Upper lobe of left lung (tissue), 6 donors: ENCODE data around the gene SRGAP3. TPM values are rescaled to one million over a fixed set of nuclear protein-coding genes. Genes with fewer than 3 reads are reported as not detected.
A peak's percentile ranks its signal among the peaks of the same experiment; 100 is the strongest.

ENCODE experiments used
- ATAC-seq, 2 donors: fragments of 200-7000 bp; cut with Tn5 transposase; one replicate each; pipeline ENCODE4 v1.9.1; 2022; ENCODE audit warnings: mild to moderate bottlenecking in 2 of 2, moderate library complexity in 2 of 2; ENCODE audit not compliant: low FRiP score in 2 of 2
- DNase-seq, 2 donors: peaks; one replicate each; pipeline ENCODE4 v3.0.0-alpha.2; 2019 to 2020
- H3K27ac ChIP-seq, 4 donors: fragments of 200-600 bp; sonication (generic); one replicate each; pipeline ENCODE4 v1.5.1; 2016 to 2019
- H3K27me3 ChIP-seq, 4 donors: fragments of 200-600 bp; sonication (generic); one replicate each; pipeline ENCODE4 v1.5.1; 2017 to 2019
- H3K36me3 ChIP-seq, 4 donors: fragments of 200-600 bp; sonication (generic); one replicate each; pipeline ENCODE4 v1.5.1; 2016 to 2019
- H3K4me1 ChIP-seq, 4 donors: fragments of 200-600 bp; sonication (generic); one replicate each; pipeline ENCODE4 v1.5.1; 2018 to 2019
- H3K4me3 ChIP-seq, 4 donors: fragments of 200-600 bp; sonication (generic); one replicate each; pipeline ENCODE4 v1.5.1; 2017 to 2019; ENCODE audit warnings: mild to moderate bottlenecking in 2 of 4, moderate library complexity in 1 of 4
- H3K9me3 ChIP-seq, 4 donors: fragments of 200-600 bp; sonication (generic); one replicate each; pipeline ENCODE4 v1.5.1; 2018 to 2019
- CTCF ChIP-seq, 6 experiments: fragments of 450-650 bp in 4 of 6; fragments of 200-600 bp in 2 of 6; sonication (generic) in 2 of 6; IDR thresholded peaks; one replicate each; pipeline ENCODE4 v1.5.1; 2016 to 2019; ENCODE audit warnings: antibody characterized with exemption in 6 of 6
- EP300 ChIP-seq, 4 donors: sonication (generic); formaldehyde crosslinking; IDR thresholded peaks; one replicate each; pipeline ENCODE4 v1.5.1; 2017; ENCODE audit warnings: antibody characterized with exemption in 4 of 4, control low read depth in 2 of 4
- POLR2A ChIP-seq, 4 donors: fragments of 450-650 bp; IDR thresholded peaks; one replicate each; pipeline ENCODE4 v1.5.1; 2016 to 2017; ENCODE audit warnings: antibody characterized with exemption in 4 of 4, mild to moderate bottlenecking in 2 of 4
- POLR2AphosphoS5 ChIP-seq, 2 donors: sonication (generic); formaldehyde crosslinking; IDR thresholded peaks; one replicate each; pipeline ENCODE4 v1.5.1; 2017; ENCODE audit warnings: antibody characterized with exemption in 2 of 2
- WGBS, 2 donors: methylation state at CpG; one replicate each; pipeline ENCODE4 v1.1.5; 2017 to 2018; 5-methylcytosine and 5-hydroxymethylcytosine counted together
- total RNA-seq, 6 donors: library from RNA; depleted of rRNA in 4 of 6; stranded (reverse); fragments of >200 nt in 4 of 6; gene quantifications; one replicate each; pipeline versions ENCODE4 v1.1.0 to v1.2.1, GENCODE V29; 2016 to 2021
- donor health status: DM: no; HTN: no; CAD: no; lungs with moderate emphysema.
- donor health status: DM: no; HTN: yes; CAD: no; lungs with severe emphysema.

SRGAP3 gene
- total RNA-seq, 6 donors from 2014 or later = 4.6 to 29.6 (median 11.4) TPM

- ATAC-seq (no peak), DNase-seq (no peak)
- 62% methylated on average over 7 of the region's 7 CpGs for WGBS, 2 donors
- Histone ChIP-seq H3K4me1 (no peaks in the 10 kb centered on the region), H3K4me3 (no peak overlapping the region), H3K27me3 (no peaks in the 10 kb centered on the region), H3K9me3 (no peaks in the 10 kb centered on the region), H3K27ac (no peak overlapping the region), H3K36me3 (no peaks in the 10 kb centered on the region)
- no peak for TF ChIP-seq CTCF (IDR thresholded peaks at IDR 0.05)
- no peak for TF ChIP-seq POLR2A (IDR thresholded peaks at IDR 0.05)
- no peak for TF ChIP-seq EP300 (IDR thresholded peaks at IDR 0.05)
- TF ChIP-seq POLR2AphosphoS5 (IDR thresholded peaks at IDR 0.05) = no peak
Observed at GRCh38 chr3:9125278-9125951, 124.0 kb downstream of the SRGAP3 start.

- 88 to 90% methylated on average over 13 to 15 of the region's 15 CpGs for WGBS, 2 donors
- no peak for TF ChIP-seq POLR2AphosphoS5 (IDR thresholded peaks at IDR 0.05)
- TF ChIP-seq POLR2A (IDR thresholded peaks at IDR 0.05) = no peak
- TF ChIP-seq CTCF (IDR thresholded peaks at IDR 0.05) = no peak
- no peak for TF ChIP-seq EP300 (IDR thresholded peaks at IDR 0.05)
Observed at GRCh38 chr3:9124730-9125129, 124.7 kb downstream of the SRGAP3 start.

GRCh38 chr3:9123840-9124239 lies 125.6 kb downstream of the SRGAP3 start:
- ATAC-seq (no peak), DNase-seq (no peak)
- TF ChIP-seq POLR2A (IDR thresholded peaks at IDR 0.05) (no peak), CTCF (IDR thresholded peaks at IDR 0.05) (no peak), EP300 (IDR thresholded peaks at IDR 0.05) (no peak), POLR2AphosphoS5 (IDR thresholded peaks at IDR 0.05) (no peak)
- Histone ChIP-seq H3K27me3 (no peaks in the 10 kb centered on the region), H3K27ac (no peak overlapping the region), H3K36me3 (no peaks in the 10 kb centered on the region), H3K4me1 (no peaks in the 10 kb centered on the region), H3K4me3 (no peak overlapping the region), H3K9me3 (no peaks in the 10 kb centered on the region)
- 61 to 72% methylated on average over 4 of the region's 4 CpGs for WGBS, 2 donors

More at GRCh38 chr3:9124730-9125129, 124.7 kb downstream of the SRGAP3 start:
- H3K4me3 ChIP-seq = no peak overlapping the region
- peak in 1 of 2 donors; percentile 49 for DNase-seq
- no peaks in the 10 kb centered on the region for H3K36me3 ChIP-seq
- H3K4me1 ChIP-seq = no peaks in the 10 kb centered on the region
- no peak overlapping the region for H3K27ac ChIP-seq
- no peaks in the 10 kb centered on the region for H3K27me3 ChIP-seq
- no peak for ATAC-seq
- H3K9me3 ChIP-seq = no peaks in the 10 kb centered on the region

- Histone ChIP-seq H3K36me3 (no peaks in the 10 kb centered on the region), H3K4me1 (no peaks in the 10 kb centered on the region), H3K27ac (no peak overlapping the region), H3K4me3 (no peak overlapping the region), H3K9me3 (no peaks in the 10 kb centered on the region), H3K27me3 (no peaks in the 10 kb centered on the region)
- TF ChIP-seq EP300 (IDR thresholded peaks at IDR 0.05) (no peak), POLR2A (IDR thresholded peaks at IDR 0.05) (no peak), POLR2AphosphoS5 (IDR thresholded peaks at IDR 0.05) (no peak), CTCF (IDR thresholded peaks at IDR 0.05) (no peak)
- DNase-seq (no peak), ATAC-seq (no peak)
- WGBS, 2 donors = 63 to 69% methylated on average over 7 of the region's 7 CpGs
Observed at GRCh38 chr3:9122732-9123364, 126.6 kb downstream of the SRGAP3 start.
